Activated CD4-positive, alpha-beta T cell treated with anti-CD3 and anti-CD28 coated beads for 1 hour (primary cell): Measurements from ENCODE around the gene HIVEP2.
A peak's percentile ranks its signal among the peaks of the same experiment; 100 is the strongest.
"Not testable (repeated sequence)": the region's sequence is repeated elsewhere in the genome, so short reads cannot be mapped to it uniquely, and the experiment has no call there.

Experiments used
- DNase-seq: peaks from one replicate; pipeline ENCODE4 v3.0.0-alpha.2; 2020

HIVEP2 gene, protein sequence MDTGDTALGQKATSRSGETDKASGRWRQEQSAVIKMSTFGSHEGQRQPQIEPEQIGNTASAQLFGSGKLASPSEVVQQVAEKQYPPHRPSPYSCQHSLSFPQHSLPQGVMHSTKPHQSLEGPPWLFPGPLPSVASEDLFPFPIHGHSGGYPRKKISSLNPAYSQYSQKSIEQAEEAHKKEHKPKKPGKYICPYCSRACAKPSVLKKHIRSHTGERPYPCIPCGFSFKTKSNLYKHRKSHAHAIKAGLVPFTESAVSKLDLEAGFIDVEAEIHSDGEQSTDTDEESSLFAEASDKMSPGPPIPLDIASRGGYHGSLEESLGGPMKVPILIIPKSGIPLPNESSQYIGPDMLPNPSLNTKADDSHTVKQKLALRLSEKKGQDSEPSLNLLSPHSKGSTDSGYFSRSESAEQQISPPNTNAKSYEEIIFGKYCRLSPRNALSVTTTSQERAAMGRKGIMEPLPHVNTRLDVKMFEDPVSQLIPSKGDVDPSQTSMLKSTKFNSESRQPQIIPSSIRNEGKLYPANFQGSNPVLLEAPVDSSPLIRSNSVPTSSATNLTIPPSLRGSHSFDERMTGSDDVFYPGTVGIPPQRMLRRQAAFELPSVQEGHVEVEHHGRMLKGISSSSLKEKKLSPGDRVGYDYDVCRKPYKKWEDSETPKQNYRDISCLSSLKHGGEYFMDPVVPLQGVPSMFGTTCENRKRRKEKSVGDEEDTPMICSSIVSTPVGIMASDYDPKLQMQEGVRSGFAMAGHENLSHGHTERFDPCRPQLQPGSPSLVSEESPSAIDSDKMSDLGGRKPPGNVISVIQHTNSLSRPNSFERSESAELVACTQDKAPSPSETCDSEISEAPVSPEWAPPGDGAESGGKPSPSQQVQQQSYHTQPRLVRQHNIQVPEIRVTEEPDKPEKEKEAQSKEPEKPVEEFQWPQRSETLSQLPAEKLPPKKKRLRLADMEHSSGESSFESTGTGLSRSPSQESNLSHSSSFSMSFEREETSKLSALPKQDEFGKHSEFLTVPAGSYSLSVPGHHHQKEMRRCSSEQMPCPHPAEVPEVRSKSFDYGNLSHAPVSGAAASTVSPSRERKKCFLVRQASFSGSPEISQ (N-terminal part only)

GRCh38 chr6:142945049-142945445 lies at the start of gene HIVEP2:
Gene HIVEP2, minus strand, starts transcription at chr6:142945176. Its CDS starts 170,438 bp downstream, at chr6:142774738.
- DNase-seq = peak; percentile 79

GRCh38 chr6:142993977-142994376 lies 49.0 kb upstream of the HIVEP2 start:
- DNase-seq = no peak

GRCh38 chr6:142987490-142987889 lies 42.5 kb upstream of the HIVEP2 start:
- no peak for DNase-seq

DNA sequence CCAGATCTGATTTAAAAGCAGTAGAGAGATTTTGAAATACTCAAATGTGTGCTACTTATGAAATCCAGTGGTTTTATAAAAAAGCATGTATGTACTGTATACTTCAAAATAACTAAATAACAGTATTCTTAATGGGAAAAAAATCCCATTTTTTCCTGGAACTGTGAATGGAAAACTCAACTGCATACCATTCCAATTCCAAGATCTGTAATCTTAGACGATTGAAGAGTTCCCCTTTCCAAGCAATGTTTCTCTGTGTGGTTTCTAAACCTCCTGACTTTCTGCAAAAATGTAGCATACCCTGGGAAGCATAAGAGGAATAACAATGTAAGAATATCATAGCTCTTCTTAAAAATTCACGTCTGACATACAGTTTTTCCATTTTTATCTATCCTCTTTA lies 40.3 kb upstream of the HIVEP2 start:
- DNase-seq = no peak

DNA sequence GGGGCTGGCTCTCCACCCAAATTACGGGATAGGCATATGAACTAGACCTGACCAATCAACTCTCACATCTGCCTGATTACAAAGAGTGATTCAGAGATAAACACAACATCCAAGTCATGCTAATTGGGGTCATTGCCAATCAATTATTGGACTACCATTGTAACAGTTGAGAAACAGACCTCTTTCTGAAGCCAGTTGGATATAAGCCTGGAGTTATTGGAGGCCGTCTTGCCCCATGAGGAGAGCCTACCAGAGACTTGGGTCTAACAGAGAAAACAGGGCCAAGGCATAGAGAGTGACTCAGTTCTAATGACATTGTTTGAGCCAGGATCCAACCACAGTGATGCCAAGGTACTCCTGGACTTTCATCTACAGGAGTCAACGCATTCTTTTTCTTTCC lies 39.4 kb upstream of the HIVEP2 start:
- DNase-seq = no peak

DNA sequence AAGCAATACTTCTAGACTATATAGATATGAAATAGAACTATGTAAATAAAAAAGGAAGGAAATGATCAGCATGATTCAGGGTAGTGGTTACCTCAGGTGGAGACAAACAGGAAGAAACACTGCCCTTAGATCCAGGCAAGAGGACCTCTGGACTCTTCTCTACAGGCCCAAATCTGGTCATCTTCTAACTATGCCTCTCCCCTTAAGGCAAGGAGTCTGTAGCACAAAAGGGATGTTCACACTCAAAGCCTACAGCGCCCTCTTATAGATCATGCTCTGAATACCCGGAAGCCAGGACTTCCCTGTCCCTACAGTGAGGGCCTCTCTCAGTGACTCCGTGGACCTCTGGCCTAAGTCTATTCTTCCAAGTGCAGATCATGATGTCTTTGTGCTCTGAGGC lies 30.4 kb upstream of the HIVEP2 start:
- DNase-seq = no peak

DNA sequence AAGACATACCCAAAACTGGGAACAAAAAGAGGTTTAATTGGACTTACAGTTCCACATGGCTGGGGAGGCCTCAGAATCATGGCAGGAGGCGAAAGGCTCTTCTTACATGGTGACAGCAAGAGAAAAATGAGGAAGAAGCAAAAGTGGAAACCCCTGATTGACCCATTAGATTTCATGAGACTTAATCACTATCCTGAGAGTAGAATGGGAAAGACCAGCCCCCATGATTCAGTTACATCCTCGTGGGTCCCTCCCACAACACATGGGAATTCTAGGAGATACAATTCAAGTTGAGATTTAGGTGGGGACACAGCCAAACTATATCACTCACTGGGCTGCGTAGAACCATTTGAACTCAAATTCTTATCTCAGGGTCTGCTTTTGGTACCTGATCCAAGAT lies 26.0 kb upstream of the HIVEP2 start:
- not testable (repeated sequence) for DNase-seq

DNA sequence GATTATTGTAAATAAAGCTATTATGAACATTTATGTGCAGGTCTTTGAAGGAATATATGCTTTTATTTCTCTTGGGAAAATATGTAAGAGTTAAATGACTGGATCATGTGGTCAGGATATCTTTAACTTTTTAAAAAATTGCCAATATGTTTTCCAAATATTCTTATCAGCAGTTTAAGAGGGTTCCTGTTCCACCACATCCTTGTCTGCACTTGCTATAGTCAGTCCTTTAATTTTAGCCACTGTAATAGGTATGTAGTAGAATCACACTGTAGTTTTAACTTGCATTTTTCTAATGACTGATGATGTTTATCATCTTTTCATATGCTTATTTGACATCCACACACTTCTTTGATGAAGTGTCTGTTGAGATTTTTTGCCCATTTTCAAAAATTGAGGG lies 23.6 kb upstream of the HIVEP2 start:
- DNase-seq = no peak

GRCh38 chr6:142966294-142966693 lies 21.3 kb upstream of the HIVEP2 start:
- no peak for DNase-seq

- DNase-seq = no peak
Measured at GRCh38 chr6:142965164-142965563, 20.2 kb upstream of the HIVEP2 start.

DNA sequence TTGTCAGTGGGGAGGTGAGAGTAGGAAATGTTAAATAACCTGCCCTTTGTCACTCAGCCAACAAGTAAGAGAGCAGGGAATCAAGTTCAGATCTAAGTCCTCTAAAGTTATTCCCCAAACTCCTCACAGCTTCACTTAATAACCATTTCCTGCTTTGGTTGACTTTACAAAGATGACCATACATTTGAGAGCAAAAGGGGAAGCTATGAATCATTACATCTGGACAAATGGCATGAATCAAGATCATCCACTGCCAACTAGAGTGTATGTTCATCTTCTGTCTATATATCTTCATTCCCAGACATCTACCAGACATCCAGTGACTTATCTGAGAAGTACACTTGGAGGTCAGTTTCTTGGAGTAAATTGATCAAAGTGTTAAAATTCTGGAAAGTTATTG lies 15.1 kb upstream of the HIVEP2 start:
- no peak for DNase-seq

GRCh38 chr6:142958343-142958742 lies 13.4 kb upstream of the HIVEP2 start:
- DNase-seq = no peak

DNA sequence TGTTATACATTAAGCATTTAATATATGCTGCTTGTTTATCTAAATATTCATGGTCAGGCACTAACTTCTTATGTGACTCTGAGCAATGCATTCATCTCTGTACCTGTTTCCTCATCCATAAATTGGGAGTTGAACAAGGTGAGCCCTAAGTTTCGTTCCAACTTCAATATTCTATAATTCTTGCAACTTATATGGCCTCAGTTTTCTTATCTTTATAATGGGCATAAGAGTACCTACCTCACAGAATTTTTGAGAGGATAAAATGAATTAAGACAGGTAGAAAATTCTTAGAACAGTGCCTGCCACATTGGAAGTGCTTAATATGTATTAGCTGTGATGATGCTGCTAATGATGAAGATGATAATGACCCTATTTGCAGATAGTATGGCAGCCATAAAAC lies 11.8 kb upstream of the HIVEP2 start:
- DNase-seq = no peak

GRCh38 chr6:142954844-142955243 lies 9.9 kb upstream of the HIVEP2 start:
- no peak for DNase-seq

GRCh38 chr6:142953373-142954273 lies 8.6 kb upstream of the HIVEP2 start:
- no peak for DNase-seq

DNA sequence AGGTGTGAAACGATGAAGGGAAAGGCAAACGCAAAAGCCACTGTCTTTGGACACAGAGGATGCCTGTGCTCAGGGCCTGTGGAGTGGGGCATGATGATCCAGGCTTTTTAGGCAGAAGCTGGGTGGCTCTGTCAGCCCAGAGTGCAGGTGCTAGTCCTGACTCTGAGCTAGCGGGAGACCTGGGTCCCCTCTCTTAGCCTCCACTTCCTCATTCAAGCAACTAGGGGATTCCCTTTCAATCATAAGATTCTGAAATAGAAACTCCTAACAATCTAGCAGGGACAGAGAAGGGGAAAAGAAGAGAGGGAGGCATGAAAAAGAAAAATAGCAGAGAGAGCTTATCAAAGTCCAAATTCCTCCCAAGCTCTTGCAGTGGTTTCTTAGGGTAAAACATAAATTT lies 7.6 kb upstream of the HIVEP2 start:
- no peak for DNase-seq

DNA sequence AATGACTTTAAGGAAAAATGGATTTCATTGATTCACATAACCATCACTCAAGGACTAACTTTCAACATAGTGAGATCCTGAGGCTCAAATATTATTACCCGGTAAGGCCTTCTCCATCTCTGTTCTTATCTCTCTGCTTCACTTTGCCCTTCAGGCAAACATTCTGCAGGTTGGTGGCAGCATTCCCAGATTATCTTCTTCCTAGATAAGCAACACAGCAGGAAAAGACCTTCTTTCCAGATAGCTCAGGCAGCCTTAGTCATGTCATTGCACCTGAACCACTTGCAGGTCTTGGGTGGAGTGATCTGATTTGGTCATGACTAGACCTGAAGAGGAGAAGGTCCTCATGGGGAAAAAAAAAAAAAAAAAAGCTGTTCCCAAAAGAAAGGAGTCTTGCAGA lies 5.3 kb upstream of the HIVEP2 start:
- no peak for DNase-seq

- DNase-seq = no peak
Measured at GRCh38 chr6:142947714-142948480, 2.9 kb upstream of the HIVEP2 start.

- DNase-seq = peak; percentile 68
Measured at GRCh38 chr6:142946924-142947713, 2.1 kb upstream of the HIVEP2 start.

GRCh38 chr6:142946181-142946923 lies 1.4 kb upstream of the HIVEP2 start:
- DNase-seq = peak; percentile 90
